MCF 10A (cell line): ENCODE results near the gene COLEC11. TPM values are rescaled to one million over a fixed set of nuclear protein-coding genes. Genes with fewer than 3 reads are reported as not detected.
"Not testable (repeated sequence)": the region's sequence is repeated elsewhere in the genome, so short reads cannot be mapped to it uniquely, and the experiment has no call there.

Experiments
- BruUV-seq: library from RNA; stranded (reverse); fragments of 400-500 nt; replicated peaks from 2 replicates; lab custom pipeline; 2021; lab: Mats Ljungman, UMichigan
- CTCF ChIA-PET: fragments of 300-600 bp; sonication (Branson Sonifier 250); formaldehyde crosslinking; extraction: SDS; loops from one replicate; lab custom pipeline; 2021; ENCODE audit warnings: antibody characterized with exemption, inconsistent platforms; lab: Yijun Ruan, JAX
- POLR2A ChIA-PET: fragments of 300-600, 350-650 bp; sonication (Branson Sonifier 250); formaldehyde crosslinking; extraction: SDS; loops from one replicate; lab custom pipeline; 2020; ENCODE audit warnings: antibody characterized with exemption, inconsistent platforms; lab: Yijun Ruan, JAX
- DNase-seq: peaks from one replicate; pipeline ENCODE4 v3.0.0-alpha.2; 2018; ENCODE audit not compliant: unreplicated experiment
- H3K27ac Mint-ChIP-seq: one replicate; pipeline ENCODE4 v1.8.0; 2022; ENCODE audit warnings: mild to moderate bottlenecking, low read depth, mixed read lengths; ENCODE audit not compliant: unreplicated experiment
- H3K27me3 Mint-ChIP-seq: one replicate; pipeline ENCODE4 v1.8.0; 2022; ENCODE audit warnings: mixed read lengths; ENCODE audit not compliant: insufficient read depth, unreplicated experiment
- H3K36me3 Mint-ChIP-seq: one replicate; pipeline ENCODE4 v1.8.0; 2022; ENCODE audit warnings: mild to moderate bottlenecking, moderate library complexity, mixed read lengths; ENCODE audit not compliant: insufficient read depth, unreplicated experiment
- H3K4me1 Mint-ChIP-seq: one replicate; pipeline ENCODE4 v1.8.0; 2022; ENCODE audit warnings: mixed read lengths; ENCODE audit not compliant: insufficient read depth, unreplicated experiment
- H3K4me3 Mint-ChIP-seq: one replicate; pipeline ENCODE4 v1.8.0; 2022; ENCODE audit warnings: mild to moderate bottlenecking, moderate library complexity, mixed read lengths; ENCODE audit not compliant: unreplicated experiment
- H3K9me3 Mint-ChIP-seq: one replicate; pipeline ENCODE4 v1.8.0; 2022; ENCODE audit warnings: mixed read lengths; ENCODE audit not compliant: unreplicated experiment
- intact Hi-C: fragments of 100-400 bp; cut with micrococcal nuclease; formaldehyde crosslinking; loops from 2 replicates; pipeline ENCODE4 v1.14.1; 2022
- total RNA-seq: library from RNA; stranded (reverse); gene quantifications from 2 replicates; pipeline ENCODE4 v1.2.3, GENCODE V29; 2022
- TF ChIP-seq, protein P1 (sequence below): fragments of 200-600 bp; IDR thresholded peaks from one replicate; pipeline ENCODE4 v1.8.0; 2022; ENCODE audit warnings: antibody characterized with exemption, mild to moderate bottlenecking; ENCODE audit not compliant: unreplicated experiment

COLEC11 gene
- total RNA-seq, 1 experiment from 2014 or later = not detected

DNA sequence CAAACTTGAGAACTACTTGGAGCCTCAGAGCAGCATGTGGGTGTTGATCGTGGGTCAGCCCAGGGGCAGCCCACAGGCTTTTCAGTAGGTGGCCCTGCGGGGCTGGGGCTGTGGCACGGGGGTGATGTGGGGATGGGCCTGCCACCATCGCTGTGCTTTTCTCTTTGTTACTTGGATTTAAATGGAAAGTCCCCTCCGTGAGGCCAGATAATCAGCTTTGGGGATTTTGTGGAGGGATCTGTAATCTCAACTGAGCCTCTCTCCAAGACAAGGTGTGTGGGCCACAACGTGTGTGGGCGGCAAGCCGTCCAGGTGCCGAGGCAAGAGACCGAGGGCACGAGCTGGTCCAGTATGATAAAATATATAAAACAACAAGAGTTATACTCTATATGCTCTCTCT lies 16.7 kb downstream of the COLEC11 start:
- no peaks in the 10 kb centered on the region for H3K27me3 Mint-ChIP-seq
- intact Hi-C loops = no loop called here
- no peak overlapping the region for H3K4me3 Mint-ChIP-seq
- ChIA-PET POLR2A (no interaction called here), CTCF (no interaction called here)
- H3K9me3 Mint-ChIP-seq = no peaks in the 10 kb centered on the region
- H3K27ac Mint-ChIP-seq = no peak overlapping the region
- H3K4me1 Mint-ChIP-seq = no peaks in the 10 kb centered on the region
- TF ChIP-seq, protein P1, sequence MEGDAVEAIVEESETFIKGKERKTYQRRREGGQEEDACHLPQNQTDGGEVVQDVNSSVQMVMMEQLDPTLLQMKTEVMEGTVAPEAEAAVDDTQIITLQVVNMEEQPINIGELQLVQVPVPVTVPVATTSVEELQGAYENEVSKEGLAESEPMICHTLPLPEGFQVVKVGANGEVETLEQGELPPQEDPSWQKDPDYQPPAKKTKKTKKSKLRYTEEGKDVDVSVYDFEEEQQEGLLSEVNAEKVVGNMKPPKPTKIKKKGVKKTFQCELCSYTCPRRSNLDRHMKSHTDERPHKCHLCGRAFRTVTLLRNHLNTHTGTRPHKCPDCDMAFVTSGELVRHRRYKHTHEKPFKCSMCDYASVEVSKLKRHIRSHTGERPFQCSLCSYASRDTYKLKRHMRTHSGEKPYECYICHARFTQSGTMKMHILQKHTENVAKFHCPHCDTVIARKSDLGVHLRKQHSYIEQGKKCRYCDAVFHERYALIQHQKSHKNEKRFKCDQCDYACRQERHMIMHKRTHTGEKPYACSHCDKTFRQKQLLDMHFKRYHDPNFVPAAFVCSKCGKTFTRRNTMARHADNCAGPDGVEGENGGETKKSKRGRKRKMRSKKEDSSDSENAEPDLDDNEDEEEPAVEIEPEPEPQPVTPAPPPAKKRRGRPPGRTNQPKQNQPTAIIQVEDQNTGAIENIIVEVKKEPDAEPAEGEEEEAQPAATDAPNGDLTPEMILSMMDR = no peak
- DNase-seq = no peak
- BruUV-seq = no TSS peak
- H3K36me3 Mint-ChIP-seq = no peaks in the 10 kb centered on the region

DNA sequence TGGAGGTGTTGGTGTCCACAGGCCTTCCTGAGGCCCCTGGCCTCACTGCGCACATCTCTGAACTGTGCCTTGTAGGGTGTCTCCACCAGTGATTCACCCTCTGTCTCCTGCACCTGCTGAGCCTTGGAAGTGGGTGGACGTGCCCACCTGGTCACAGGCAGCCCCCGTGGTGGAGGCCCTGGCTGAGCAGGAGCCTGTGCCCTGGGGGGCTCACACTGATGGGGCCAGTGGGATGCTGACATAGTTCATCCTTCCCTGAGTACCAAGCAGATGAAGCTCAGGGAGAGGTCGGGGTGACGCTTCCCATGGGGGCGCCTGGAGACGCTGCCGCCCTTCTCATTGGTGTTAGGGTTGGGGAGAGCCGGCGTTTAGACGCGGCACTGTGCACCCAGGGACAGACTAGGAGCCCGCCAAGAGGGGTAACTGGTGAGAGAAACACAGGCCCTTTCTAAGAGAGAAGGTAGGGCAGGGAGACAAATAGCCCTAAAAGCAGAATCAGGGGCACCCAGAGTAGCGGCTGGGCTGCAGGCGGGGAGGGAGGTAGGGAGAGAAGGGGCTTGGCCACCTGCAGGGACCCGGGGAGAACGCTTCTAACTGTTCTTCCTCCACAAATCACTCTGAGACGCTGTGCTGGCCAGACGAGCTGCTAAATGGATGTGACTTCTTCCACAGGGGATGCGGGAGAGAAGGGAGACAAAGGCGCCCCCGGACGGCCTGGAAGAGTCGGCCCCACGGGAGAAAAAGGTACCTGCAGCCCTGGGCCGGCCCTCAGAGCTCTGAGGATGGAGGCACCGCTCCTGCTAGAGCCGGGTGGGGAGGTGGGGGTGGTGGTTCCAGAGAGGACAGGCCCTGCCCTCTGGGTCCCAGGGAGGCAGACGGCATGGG lies 18.0 kb downstream of the COLEC11 start:
- CTCF ChIA-PET = interaction anchor here (0.6 to 0.9 kb wide), 2 partner anchors 39 to 48 kb away, joined by 3 to 4 read pairs; no protein-coding TSS in a partner anchor
- no peak for DNase-seq
- BruUV-seq = no TSS peak
- POLR2A ChIA-PET = interaction anchor here (0.6 kb wide), 1 partner anchor 13 kb away, joined by 3 read pairs; no protein-coding TSS in a partner anchor
- Mint-ChIP-seq H3K27me3 (no peaks in the 10 kb centered on the region), H3K36me3 (no peaks in the 10 kb centered on the region), H3K4me1 (no peaks in the 10 kb centered on the region), H3K4me3 (no peak overlapping the region), H3K27ac (no peak overlapping the region), H3K9me3 (no peaks in the 10 kb centered on the region)
- TF ChIP-seq, protein P1 = no peak
- intact Hi-C loops = no loop called here

DNA sequence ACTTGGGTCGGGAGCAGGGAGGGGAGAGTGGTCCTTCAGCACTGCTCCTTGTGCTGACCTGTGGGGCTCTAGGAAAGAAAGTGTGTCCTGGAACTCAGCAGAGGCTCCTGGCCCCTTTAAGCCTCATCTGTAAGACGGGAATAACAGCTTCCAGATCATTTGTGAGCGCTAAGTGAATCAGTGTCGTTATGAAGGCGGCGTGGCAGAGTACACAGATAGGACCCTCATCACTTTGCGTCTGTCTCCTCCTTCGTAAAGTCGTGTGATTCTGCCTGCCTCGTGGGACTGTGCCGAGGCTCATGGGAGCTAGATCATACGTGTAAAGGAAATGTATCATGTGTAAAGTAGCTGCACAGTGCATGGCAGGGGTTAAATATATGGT lies 18.6 kb downstream of the COLEC11 start:
- ChIA-PET CTCF (interaction anchor here (0.9 kb wide), 1 partner anchor 38 kb away, joined by 3 read pairs; no protein-coding TSS in a partner anchor), POLR2A (interaction anchor here (0.6 kb wide), 1 partner anchor 14 kb away, joined by 3 read pairs; no protein-coding TSS in a partner anchor)
- TF ChIP-seq, protein P1 = no peak
- H3K4me1 Mint-ChIP-seq = no peaks in the 10 kb centered on the region
- no peaks in the 10 kb centered on the region for H3K9me3 Mint-ChIP-seq
- intact Hi-C loops = no loop called here
- H3K27ac Mint-ChIP-seq = no peak overlapping the region
- no peak overlapping the region for H3K4me3 Mint-ChIP-seq
- no peaks in the 10 kb centered on the region for H3K36me3 Mint-ChIP-seq
- H3K27me3 Mint-ChIP-seq = no peaks in the 10 kb centered on the region
- no peak for DNase-seq
- BruUV-seq = no TSS peak

DNA sequence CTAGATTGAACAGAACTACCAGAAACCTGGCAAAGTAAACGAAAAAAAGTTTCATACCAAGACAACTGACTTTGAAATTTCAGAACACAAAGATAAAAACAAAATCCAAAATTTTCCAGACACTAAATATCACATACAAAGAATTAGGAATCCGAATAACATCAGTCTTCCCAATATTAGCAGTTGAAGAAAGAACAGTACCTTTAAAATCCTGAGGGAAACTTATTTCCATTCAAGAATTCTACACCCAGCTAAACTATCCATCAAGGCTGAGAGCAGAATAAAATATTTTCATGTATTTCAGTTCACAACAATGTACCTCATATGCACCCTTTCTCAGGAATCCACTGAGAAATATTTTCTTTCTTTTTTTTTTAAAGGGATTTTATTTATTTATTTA lies 19.8 kb downstream of the COLEC11 start:
- H3K4me1 Mint-ChIP-seq, H3K9me3 Mint-ChIP-seq, BruUV-seq, POLR2A ChIA-PET, H3K27ac Mint-ChIP-seq, intact Hi-C loops, H3K4me3 Mint-ChIP-seq, H3K27me3 Mint-ChIP-seq, H3K36me3 Mint-ChIP-seq, DNase-seq: not testable (repeated sequence)
- CTCF ChIA-PET = interaction anchor here (0.6 to 0.7 kb wide), 3 partner anchors 12 to 101 kb away, joined by 3 to 5 read pairs (median 3); no protein-coding TSS in a partner anchor

DNA sequence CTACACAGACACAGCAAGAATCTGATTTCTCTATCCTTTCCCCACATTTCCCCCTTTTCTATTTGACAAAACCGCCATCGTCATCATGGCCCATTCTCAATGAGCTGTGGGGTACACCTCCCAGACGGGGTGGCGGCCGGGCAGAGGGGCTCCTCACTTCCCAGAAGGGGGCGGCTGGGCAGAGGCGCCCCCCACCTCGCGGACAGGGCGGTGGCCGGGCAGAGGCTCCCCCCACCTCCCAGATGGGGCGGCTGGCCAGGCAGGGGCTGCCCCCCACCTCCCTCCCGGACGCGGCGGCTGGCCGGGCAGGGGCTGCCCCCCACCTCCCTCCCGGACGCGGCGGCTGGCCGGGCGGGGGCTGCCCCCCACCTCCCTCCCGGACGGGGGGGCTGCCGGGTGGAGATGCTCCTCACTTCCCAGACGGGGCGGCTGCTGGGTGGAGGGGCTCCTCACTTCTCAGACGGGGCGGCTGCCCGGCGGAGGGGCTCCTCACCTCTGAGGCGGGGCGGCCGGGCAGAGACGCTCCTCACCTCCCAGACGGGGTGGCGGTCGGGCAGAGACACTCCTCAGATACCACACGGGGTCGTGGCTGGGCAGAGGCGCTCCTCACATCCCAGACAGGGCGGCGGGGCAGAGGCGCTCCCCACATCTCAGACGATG lies 20.8 kb downstream of the COLEC11 start:
- CTCF ChIA-PET, BruUV-seq, DNase-seq, POLR2A ChIA-PET, H3K4me3 Mint-ChIP-seq, H3K9me3 Mint-ChIP-seq, H3K36me3 Mint-ChIP-seq, H3K4me1 Mint-ChIP-seq, H3K27ac Mint-ChIP-seq, H3K27me3 Mint-ChIP-seq, intact Hi-C loops: not testable (repeated sequence)

DNA sequence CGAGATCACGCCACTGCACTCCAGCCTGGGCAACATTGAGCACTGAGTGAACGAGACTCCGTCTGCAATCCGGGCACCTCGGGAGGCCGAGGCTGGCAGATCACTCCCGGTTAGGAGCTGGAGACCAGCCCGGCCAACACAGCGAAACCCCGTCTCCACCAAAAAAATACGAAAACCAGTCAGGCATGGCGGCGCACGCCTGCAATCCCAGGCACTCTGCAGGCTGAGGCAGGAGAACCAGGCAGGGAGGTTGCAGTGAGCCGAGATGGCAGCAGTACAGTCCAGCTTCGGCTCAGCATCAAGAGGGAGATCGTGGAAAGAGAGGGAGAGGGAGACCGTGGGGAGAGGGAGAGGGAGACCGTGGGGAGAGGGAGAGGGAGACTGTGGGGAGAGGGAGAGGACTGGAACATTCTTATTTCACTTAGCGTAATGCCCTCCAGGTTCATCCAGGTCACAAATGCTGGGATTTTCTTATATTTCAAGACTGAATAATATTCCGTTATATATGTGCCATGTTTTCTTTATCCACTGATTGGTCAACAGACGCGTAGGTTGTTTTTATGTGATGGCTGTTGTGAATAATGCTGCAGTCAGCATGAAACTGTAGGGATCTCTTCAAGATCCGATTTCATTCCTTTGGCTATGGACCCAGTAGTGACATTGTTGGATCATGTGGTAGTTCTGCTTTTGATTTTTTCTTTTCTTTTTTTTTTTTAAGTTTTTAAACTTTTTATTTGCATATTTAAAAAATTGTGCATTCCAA lies 21.7 kb downstream of the COLEC11 start:
- BruUV-seq, H3K9me3 Mint-ChIP-seq, H3K4me3 Mint-ChIP-seq, intact Hi-C loops, POLR2A ChIA-PET, H3K36me3 Mint-ChIP-seq, DNase-seq, CTCF ChIA-PET, H3K27me3 Mint-ChIP-seq, H3K27ac Mint-ChIP-seq: not testable (repeated sequence)
- H3K4me1 Mint-ChIP-seq = peaks cover 15% of the 10 kb centered on the region
